GM19035 (cell line): ENCODE data around the gene KCNMA1.
"Not testable (repeated sequence)": the region's sequence is repeated elsewhere in the genome, so short reads cannot be mapped to it uniquely, and the experiment has no call there.

Experiments
- ATAC-seq: cut with Tn5 transposase; IDR thresholded peaks from one replicate; pipeline ENCODE4 v1.9.1; 2021; ENCODE audit not compliant: unreplicated experiment

Gene KCNMA1

DNA sequence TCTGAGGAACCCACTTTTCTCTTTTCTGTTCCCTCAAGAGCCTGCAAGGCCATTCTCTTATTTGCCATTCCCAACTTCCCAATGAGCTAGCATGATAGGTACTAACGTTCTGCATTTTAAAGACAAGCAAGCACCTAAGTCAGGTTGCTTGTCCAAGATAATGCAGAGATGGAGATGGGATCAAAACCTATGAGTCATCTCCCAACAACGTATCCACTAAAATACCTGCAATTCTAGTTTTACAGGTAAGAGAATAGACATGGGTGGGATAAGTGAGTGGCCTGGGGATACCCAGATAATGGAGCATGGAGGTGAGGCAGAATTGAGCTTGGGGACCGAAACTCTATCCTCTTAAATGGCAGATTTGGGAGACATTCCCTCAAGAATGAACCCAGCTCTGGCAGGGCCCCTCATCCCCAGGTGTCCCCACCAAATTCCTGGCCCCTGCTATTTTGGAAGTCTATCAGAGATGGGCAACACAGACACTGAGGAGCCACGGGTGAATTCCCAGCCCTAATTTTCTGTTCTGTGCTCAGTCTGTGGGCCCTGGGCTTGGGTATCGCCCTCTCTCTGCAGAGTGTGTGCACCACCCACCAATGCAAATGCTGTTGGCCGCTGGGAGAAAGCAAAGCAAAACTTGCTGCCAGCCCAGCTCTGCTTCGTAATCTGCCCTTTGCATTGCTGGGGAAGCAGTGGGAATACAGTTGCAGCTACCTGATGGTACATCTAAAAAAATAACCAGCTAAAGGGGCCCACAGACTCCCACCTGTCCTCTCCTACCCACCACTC is 98.3 kb downstream of the KCNMA1 start:
- ATAC-seq: no peak

DNA sequence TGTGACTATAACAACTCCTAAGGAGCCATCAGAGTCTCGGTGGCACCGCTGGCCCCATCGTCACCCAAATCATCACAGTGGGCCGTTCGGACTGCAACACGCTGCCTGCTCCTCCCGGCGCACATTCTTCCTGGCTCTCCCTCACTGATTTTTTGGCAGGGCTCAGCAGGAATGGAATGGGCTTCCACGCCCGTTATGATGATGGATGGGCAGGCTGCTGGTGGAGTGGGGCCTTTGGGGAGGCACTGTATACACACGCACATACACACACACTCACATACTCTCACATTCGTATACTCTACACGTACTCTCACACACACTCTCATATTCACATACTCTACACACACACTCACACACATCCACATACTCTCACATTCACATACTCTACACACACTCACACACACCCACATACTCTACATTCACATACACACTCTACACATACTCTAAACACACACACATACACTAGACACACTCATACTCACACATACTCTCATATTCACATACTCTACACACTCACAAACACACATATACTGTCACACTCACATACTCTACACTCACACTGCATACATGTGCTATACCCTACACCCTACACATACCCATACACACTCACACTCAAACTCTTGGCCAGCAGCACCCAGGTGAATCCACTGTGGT is 99.8 kb downstream of the KCNMA1 start:
- ATAC-seq: no peak

DNA sequence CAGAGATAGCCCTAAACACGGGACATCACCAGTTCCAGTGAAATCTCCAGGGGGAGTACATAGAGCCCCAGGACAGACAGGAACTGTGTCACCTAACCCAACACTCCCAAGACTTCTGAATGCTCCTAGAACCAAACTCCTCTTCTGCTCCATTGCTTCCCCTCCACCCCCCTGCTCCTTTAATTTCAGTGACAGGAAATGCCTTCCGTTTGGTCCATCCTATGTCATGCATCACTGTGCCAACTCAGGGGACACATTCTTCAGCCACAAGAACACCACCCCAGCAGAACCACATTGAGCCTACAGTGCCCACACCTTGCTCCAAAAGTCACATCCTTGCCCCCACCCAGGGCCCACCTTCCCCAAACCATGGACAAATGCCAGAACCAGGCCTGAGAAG is 100.5 kb downstream of the KCNMA1 start:
- no peak for ATAC-seq

GRCh38 chr10:77533887-77534278 is 103.7 kb downstream of the KCNMA1 start:
- no peak for ATAC-seq

GRCh38 chr10:77533146-77533886 is 104.3 kb downstream of the KCNMA1 start:
- no peak for ATAC-seq

GRCh38 chr10:77532068-77532467 is 105.5 kb downstream of the KCNMA1 start:
- no peak for ATAC-seq

DNA sequence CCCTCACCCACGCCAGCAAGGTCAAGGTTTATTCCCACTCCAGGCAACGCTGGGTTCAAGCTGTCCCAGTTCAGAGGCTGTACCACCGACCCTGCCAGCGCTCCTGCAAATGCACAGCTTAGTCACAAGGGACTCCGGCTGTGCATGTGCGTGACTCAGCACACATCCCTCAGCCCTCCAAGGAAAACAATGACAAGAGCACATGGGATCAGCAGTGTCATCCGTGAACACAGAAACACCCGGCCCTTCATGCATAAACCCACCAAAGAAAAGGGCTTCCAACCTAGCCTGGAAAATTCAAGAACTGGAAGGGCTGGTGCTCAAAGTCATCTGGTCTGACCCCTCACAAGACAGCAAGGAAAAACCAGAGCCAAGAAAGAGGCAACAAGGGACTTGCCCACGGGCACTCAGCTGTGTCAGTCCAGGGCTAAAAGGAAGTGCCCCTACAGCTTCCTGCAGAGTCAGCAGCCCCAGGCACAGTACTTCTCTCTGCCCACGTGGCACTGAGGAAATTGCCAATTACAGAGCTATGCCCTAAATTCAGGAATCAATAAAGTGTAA is 106.1 kb downstream of the KCNMA1 start:
- no peak for ATAC-seq

DNA sequence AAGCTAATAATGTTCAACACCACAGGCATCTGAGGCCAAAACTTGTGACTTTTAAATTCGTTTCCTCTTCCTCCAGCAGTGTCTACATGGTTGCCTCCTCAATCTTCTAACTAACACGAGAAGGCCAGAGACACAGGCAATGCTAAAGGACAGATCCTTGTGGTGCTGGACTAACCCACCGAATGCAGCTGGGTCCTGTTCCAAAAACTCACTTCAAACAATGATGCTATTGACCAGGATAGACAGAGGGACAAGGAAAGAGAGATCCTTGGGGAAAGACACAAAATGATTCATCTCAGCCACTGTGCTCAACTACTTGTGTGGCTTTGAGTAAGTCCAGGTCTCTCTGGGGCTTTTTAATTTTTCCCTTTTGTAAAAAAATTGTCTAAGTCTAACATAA is 107.6 kb downstream of the KCNMA1 start:
- no peak for ATAC-seq

GRCh38 chr10:77529050-77529576 is 108.5 kb downstream of the KCNMA1 start:
- ATAC-seq: no peak

GRCh38 chr10:77527839-77528238 is 109.8 kb downstream of the KCNMA1 start:
- ATAC-seq: no peak

- ATAC-seq: no peak
Measured at GRCh38 chr10:77526868-77527617, 110.6 kb downstream of the KCNMA1 start.

DNA sequence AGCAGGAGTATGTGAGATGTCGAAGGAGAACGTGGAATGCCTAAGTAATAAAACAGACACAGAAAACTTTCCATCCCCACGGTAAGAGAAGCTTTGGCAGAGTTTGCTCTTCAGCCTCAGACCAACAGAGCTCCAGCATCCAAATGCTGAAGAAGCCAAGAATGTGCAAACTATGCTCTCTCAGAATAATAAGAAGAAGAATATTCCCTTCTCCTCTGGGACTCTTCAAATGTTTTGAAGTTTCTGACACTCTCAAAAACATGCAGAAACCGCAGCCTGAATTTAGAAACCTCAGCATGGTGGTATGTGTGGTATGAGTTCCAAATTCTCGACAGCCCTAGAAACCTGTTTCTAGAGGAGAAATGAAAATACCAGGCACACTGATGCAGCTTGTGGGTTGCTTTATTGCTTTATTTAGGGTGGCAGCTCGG is 113.3 kb downstream of the KCNMA1 start:
- ATAC-seq: no peak

- ATAC-seq: no peak
Measured at GRCh38 chr10:77522268-77522809, 115.3 kb downstream of the KCNMA1 start.

- ATAC-seq: no peak
Measured at GRCh38 chr10:77520995-77521394, 116.6 kb downstream of the KCNMA1 start.

GRCh38 chr10:77520290-77520689 is 117.3 kb downstream of the KCNMA1 start:
- ATAC-seq: no peak

DNA sequence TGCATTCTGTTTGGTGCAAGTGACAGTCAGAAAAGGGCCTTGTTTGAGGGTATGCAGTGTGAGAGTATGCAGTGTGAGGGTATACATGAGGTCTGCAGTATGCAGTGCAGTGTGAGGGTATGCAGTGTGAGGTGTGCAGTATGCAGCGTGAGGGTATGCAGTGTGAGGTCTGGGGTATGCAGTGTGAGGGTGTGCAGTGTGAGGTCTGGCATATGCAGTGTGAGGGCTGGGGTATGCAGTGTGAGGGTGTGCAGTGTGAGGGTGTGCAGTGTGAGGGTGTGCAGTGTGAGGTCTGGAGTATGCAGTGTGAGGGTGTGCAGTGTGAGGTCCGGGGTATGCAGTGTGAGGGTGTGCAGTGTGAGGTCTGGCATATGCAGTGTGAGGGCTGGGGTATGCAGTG is 117.8 kb downstream of the KCNMA1 start:
- not testable (repeated sequence) for ATAC-seq

- ATAC-seq: no peak
Measured at GRCh38 chr10:77518910-77519274, 118.7 kb downstream of the KCNMA1 start.

DNA sequence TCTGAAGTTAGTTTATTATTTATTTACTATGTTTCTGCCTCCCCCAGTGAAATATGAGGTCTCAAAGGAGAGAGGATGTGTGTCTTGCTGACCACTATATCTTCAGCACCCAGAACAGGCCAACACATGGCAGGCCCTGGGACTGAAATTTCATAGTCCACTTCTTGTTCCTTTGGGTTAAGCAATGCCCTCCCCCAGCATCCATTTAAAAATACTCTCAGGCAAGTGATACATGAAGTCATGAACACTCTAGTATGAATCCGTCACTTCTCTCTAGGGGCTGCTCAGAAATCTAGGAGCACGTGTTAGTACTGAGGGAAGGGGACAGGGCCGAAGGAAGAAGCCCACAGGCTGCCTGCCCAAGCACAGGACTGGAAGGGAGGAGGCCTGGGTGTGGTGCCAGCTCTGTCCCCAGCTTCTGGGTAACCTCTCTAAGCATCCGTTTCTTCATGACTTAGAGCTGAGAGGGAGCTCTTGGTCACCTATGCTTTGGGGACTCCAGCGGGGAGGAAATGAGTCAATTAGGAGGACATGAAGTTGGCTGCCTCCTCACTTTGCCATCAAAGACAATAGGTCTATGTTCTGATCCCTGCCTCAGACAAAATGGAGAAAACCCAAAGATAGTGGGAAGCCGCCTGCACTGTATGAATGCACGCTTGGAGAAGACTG is 119.2 kb downstream of the KCNMA1 start:
- ATAC-seq: no peak

DNA sequence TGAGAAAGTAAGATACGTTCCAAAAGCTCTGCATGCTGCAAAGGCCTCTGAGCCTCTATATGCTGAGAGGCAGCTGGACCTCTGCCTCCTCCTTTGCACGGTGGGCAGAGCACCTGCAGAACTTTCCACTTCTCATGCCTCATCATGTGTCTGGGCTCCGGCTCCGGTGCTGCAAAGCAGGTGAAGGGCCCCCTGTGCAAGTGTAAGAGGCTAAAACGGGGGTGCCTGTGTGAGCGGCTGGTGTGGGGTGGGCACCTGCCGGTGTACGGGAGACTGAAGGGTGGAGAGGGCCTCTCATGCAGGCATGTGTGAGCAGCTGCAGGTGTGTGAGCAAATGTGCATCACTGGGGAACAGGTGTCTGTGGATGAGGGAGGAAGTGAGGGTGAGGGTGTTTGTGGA is 121.0 kb downstream of the KCNMA1 start:
- no peak for ATAC-seq

GRCh38 chr10:77514870-77515269 is 122.7 kb downstream of the KCNMA1 start:
- ATAC-seq: no peak
